ENCODE data around the gene APEX2.
A peak's percentile ranks its signal among the peaks of the same experiment; 100 is the strongest.
"Not testable (repeated sequence)": the region's sequence is repeated elsewhere in the genome, so short reads cannot be mapped to it uniquely, and the experiment has no call there.

Gene APEX2

DNA sequence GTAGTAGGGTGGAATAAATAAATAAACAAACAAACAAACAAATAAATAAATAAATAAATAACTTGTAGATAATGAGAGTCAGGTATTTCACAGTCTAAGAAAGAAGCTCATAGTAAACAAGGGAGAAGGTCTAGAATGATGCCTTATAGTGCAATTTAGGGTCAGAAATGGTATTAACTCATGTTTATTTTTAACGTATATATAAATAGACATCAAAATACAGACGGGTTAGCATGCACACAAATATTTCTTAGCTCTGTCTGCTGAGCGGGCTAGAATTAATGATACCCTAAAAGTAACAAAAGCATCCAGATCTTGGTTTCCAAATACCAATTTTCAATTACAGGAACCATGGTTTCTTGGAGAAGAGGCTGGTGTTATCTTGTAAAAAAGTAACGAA is 22.8 kb upstream of the APEX2 start:
- no peaks in the 10 kb centered on the region for H3K9me3 ChIP-seq (ENCODE audit: severe bottlenecking)
- DNase-seq (ENCODE audit: low spot score) (no peak), ATAC-seq (ENCODE audit: low read depth) (no peak)
- no peak overlapping the region for H3K27ac ChIP-seq (ENCODE audit: poor library complexity, severe bottlenecking)
- no peak for TF ChIP-seq CTCF (IDR thresholded peaks at IDR 0.05; ENCODE audit: poor library complexity, severe bottlenecking)
- no peaks in the 10 kb centered on the region for H3K4me1 ChIP-seq (ENCODE audit: insufficient read depth, poor library complexity, severe bottlenecking)
- no peak overlapping the region for H3K4me3 ChIP-seq (ENCODE audit: severe bottlenecking)
- no peaks in the 10 kb centered on the region for H3K27me3 ChIP-seq (ENCODE audit: insufficient read depth, poor library complexity, severe bottlenecking)
- H3K36me3 ChIP-seq (ENCODE audit: low read depth) = no peaks in the 10 kb centered on the region

DNA sequence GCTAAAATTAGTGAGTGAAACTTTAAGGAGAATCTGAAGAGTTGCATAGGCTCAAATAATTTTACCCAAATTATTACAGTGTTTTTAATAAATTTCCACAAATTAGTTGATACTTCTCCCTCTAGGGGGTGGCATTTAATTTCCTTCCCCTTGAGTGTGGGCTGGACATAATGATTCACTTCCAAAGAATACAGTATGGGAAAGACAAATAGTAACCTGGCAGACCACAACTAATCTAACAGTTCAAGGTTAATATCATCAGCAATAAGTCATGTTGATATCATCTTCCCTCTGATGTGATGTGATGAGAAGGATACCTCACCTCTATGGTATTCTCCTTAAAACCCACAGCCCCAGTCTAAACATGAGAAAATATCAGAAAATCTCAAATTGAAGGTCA is 21.7 kb upstream of the APEX2 start:
- DNase-seq (ENCODE audit: low spot score) (no peak), ATAC-seq (ENCODE audit: low read depth) (peak; percentile 91)
- peak; percentile 40 for TF ChIP-seq CTCF (IDR thresholded peaks at IDR 0.05; ENCODE audit: poor library complexity, severe bottlenecking)
- Histone ChIP-seq H3K4me3 (ENCODE audit: severe bottlenecking) (no peak overlapping the region), H3K27me3 (ENCODE audit: insufficient read depth, poor library complexity, severe bottlenecking) (no peaks in the 10 kb centered on the region), H3K9me3 (ENCODE audit: severe bottlenecking) (no peaks in the 10 kb centered on the region), H3K27ac (ENCODE audit: poor library complexity, severe bottlenecking) (no peak overlapping the region), H3K36me3 (ENCODE audit: low read depth) (no peaks in the 10 kb centered on the region), H3K4me1 (ENCODE audit: insufficient read depth, poor library complexity, severe bottlenecking) (no peaks in the 10 kb centered on the region)

DNA sequence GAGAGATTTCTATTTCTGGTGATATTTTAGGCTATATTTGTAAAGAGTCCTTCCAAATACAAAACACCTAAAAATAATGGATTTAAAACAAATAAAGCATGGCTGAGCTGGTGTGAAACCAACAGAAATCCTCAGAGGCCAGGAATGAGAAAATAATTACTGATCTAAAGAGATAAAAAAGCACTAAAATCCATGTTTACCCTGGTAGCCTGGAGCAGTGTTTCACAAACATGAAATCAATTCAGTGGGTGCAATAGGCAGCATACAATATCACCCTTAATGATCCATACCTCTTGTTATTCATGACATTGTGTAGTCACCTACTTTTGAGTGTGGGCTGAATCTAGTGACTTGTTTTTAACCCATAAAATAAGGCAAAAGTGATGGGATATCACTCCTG is 20.7 kb upstream of the APEX2 start:
- H3K27ac ChIP-seq (ENCODE audit: poor library complexity, severe bottlenecking) = no peak overlapping the region
- H3K9me3 ChIP-seq (ENCODE audit: severe bottlenecking) = no peaks in the 10 kb centered on the region
- no peak overlapping the region for H3K4me3 ChIP-seq (ENCODE audit: severe bottlenecking)
- DNase-seq (ENCODE audit: low spot score) (no peak), ATAC-seq (ENCODE audit: low read depth) (no peak)
- H3K27me3 ChIP-seq (ENCODE audit: insufficient read depth, poor library complexity, severe bottlenecking) = no peaks in the 10 kb centered on the region
- H3K36me3 ChIP-seq (ENCODE audit: low read depth) = no peaks in the 10 kb centered on the region
- H3K4me1 ChIP-seq (ENCODE audit: insufficient read depth, poor library complexity, severe bottlenecking) = no peaks in the 10 kb centered on the region
- no peak for TF ChIP-seq CTCF (IDR thresholded peaks at IDR 0.05; ENCODE audit: poor library complexity, severe bottlenecking)

GRCh38 chrX:54980334-54980733 is 19.8 kb upstream of the APEX2 start:
- H3K27ac ChIP-seq (ENCODE audit: poor library complexity, severe bottlenecking) = no peak overlapping the region
- no peak overlapping the region for H3K4me3 ChIP-seq (ENCODE audit: severe bottlenecking)
- H3K36me3 ChIP-seq (ENCODE audit: low read depth) = no peaks in the 10 kb centered on the region
- ATAC-seq (ENCODE audit: low read depth) = no peak
- no peaks in the 10 kb centered on the region for H3K4me1 ChIP-seq (ENCODE audit: insufficient read depth, poor library complexity, severe bottlenecking)
- no peak for TF ChIP-seq CTCF (IDR thresholded peaks at IDR 0.05; ENCODE audit: poor library complexity, severe bottlenecking)
- H3K9me3 ChIP-seq (ENCODE audit: severe bottlenecking) = no peaks in the 10 kb centered on the region
- no peaks in the 10 kb centered on the region for H3K27me3 ChIP-seq (ENCODE audit: insufficient read depth, poor library complexity, severe bottlenecking)
- no peak for DNase-seq (ENCODE audit: low spot score)

GRCh38 chrX:54983306-54983705 is 16.9 kb upstream of the APEX2 start:
- not testable (repeated sequence) for H3K9me3 ChIP-seq (ENCODE audit: severe bottlenecking); H3K27ac ChIP-seq (ENCODE audit: poor library complexity, severe bottlenecking); H3K27me3 ChIP-seq (ENCODE audit: insufficient read depth, poor library complexity, severe bottlenecking); DNase-seq (ENCODE audit: low spot score); H3K4me3 ChIP-seq (ENCODE audit: severe bottlenecking); ATAC-seq (ENCODE audit: low read depth); H3K36me3 ChIP-seq (ENCODE audit: low read depth); H3K4me1 ChIP-seq (ENCODE audit: insufficient read depth, poor library complexity, severe bottlenecking)

Measured in RWPE2 (cell line).